Neural progenitor cell (in vitro differentiated cells): Measurements from ENCODE around the gene ZNF106. TPM values are rescaled to one million over a fixed set of nuclear protein-coding genes. Genes with fewer than 3 reads are reported as not detected.

Source experiments
- DNase-seq: peaks from one replicate; pipeline ENCODE4 v3.0.0-alpha.2; 2016; ENCODE audit warnings: low spot score
- H2AFZ ChIP-seq: fragments of 200-600 bp; sonication (generic); replicated peaks from 2 replicates; pipeline ENCODE4 v1.6.1; 2016; ENCODE audit warnings: antibody characterized with exemption
- H3F3A ChIP-seq: fragments of 200-600 bp; sonication (generic); 2 replicates; pipeline ENCODE4 v1.6.1; 2016; ENCODE audit warnings: antibody characterized with exemption, low read depth
- H3K27ac ChIP-seq: fragments of 200-600 bp; sonication (generic); 2 replicates; pipeline ENCODE4 v1.5.1; 2016; ENCODE audit warnings: mild to moderate bottlenecking
- H3K27me3 ChIP-seq: fragments of 200-600 bp; sonication (generic); 2 replicates; pipeline ENCODE4 v1.6.1; 2016; ENCODE audit warnings: mild to moderate bottlenecking, moderate library complexity
- H3K36me3 ChIP-seq: fragments of 200-600 bp; sonication (generic); 2 replicates; pipeline ENCODE4 v1.5.1; 2016
- H3K4me1 ChIP-seq: fragments of 200-600 bp; sonication (generic); 2 replicates; pipeline ENCODE4 v1.6.1; 2016; ENCODE audit warnings: mixed run types
- H3K4me2 ChIP-seq: fragments of 200-600 bp; sonication (generic); 2 replicates; pipeline ENCODE4 v1.6.1; 2016
- H3K4me3 ChIP-seq: fragments of 200-600 bp; sonication (generic); 2 replicates; pipeline ENCODE4 v1.5.1; 2016
- H3K79me2 ChIP-seq: fragments of 200-600 bp; sonication (generic); 2 replicates; pipeline ENCODE4 v1.6.1; 2016; ENCODE audit warnings: low read depth
- H3K9ac ChIP-seq: fragments of 200-600 bp; sonication (generic); 2 replicates; pipeline ENCODE4 v1.6.1; 2016
- H3K9me3 ChIP-seq: fragments of 200-600 bp; sonication (generic); 2 replicates; pipeline ENCODE4 v1.5.1; 2016; ENCODE audit warnings: low read depth
- H4K20me1 ChIP-seq: fragments of 200-600 bp; sonication (generic); 2 replicates; pipeline ENCODE4 v1.6.1; 2016; ENCODE audit warnings: low read depth
- H3K27ac Mint-ChIP-seq: 3 replicates; pipeline ENCODE4 v1.8.0; 2021; ENCODE audit warnings: mixed read lengths
- H3K27me3 Mint-ChIP-seq: 2 replicates; pipeline ENCODE4 v1.8.0; 2022; ENCODE audit warnings: low read depth, mild to moderate bottlenecking, inconsistent platforms, moderate library complexity, mixed read lengths; ENCODE audit not compliant: insufficient read depth
- H3K36me3 Mint-ChIP-seq: 3 replicates; pipeline ENCODE4 v1.8.0; 2021; ENCODE audit warnings: mixed read lengths
- H3K4me1 Mint-ChIP-seq: 3 replicates; pipeline ENCODE4 v1.8.0; 2021; ENCODE audit warnings: mixed read lengths
- H3K4me3 Mint-ChIP-seq: 3 replicates; pipeline ENCODE4 v1.8.0; 2021; ENCODE audit warnings: mild to moderate bottlenecking, moderate library complexity, mixed read lengths
- H3K9me3 Mint-ChIP-seq: 3 replicates; pipeline ENCODE4 v1.8.0; 2020; ENCODE audit warnings: mixed read lengths
- CTCF ChIP-seq: fragments of 200-600 bp; sonication (generic); IDR thresholded peaks from 2 replicates; pipeline ENCODE4 v1.5.1; 2017; ENCODE audit warnings: antibody characterized with exemption, mild to moderate bottlenecking
- EZH2 ChIP-seq: fragments of 200-600 bp; sonication (generic); IDR thresholded peaks from 2 replicates; pipeline ENCODE4 v1.6.1; 2017; ENCODE audit warnings: antibody characterized with exemption, mild to moderate bottlenecking, moderate library complexity
- EZH2phosphoT487 ChIP-seq: fragments of 200-600 bp; sonication (generic); IDR thresholded peaks from 2 replicates; pipeline ENCODE4 v1.6.1; 2017; ENCODE audit warnings: antibody characterized with exemption
- total RNA-seq: library from RNA; depleted of rRNA; stranded (reverse); fragments of >200 nt; gene quantifications from 2 replicates; pipeline ENCODE4 v1.2.3, GENCODE V29; 2015; ENCODE audit warnings: low replicate concordance

ZNF106 gene
- total RNA-seq, 1 donor from 2014 or later, result 72.2 TPM

GRCh38 chr15:42523331-42523730, 32.4 kb upstream of the ZNF106 start:
- H3K4me1 Mint-ChIP-seq, result no peaks in the 10 kb centered on the region
- Histone ChIP-seq H3F3A (no peaks in the 10 kb centered on the region), H3K36me3 (no peaks in the 10 kb centered on the region), H3K4me2 (no peak overlapping the region), H3K9ac (no peak overlapping the region), H3K4me3 (no peak overlapping the region), H3K27ac (no peak overlapping the region), H3K9me3 (no peaks in the 10 kb centered on the region), H3K4me1 (no peaks in the 10 kb centered on the region), H3K27me3 (no peaks in the 10 kb centered on the region), H4K20me1 (no peaks in the 10 kb centered on the region), H3K79me2 (no peaks in the 10 kb centered on the region), H2AFZ (no peak overlapping the region)
- no peaks in the 10 kb centered on the region for H3K9me3 Mint-ChIP-seq
- H3K36me3 Mint-ChIP-seq, result peaks cover 11% of the 10 kb centered on the region
- DNase-seq, result no peak
- no peak for TF ChIP-seq CTCF
- TF ChIP-seq EZH2, result no peak
- no peak for TF ChIP-seq EZH2phosphoT487
- no peaks in the 10 kb centered on the region for H3K27me3 Mint-ChIP-seq
- H3K4me3 Mint-ChIP-seq, result no peak overlapping the region
- no peak overlapping the region for H3K27ac Mint-ChIP-seq

- peaks cover 69% of the 10 kb centered on the region for H3K79me2 ChIP-seq
- H3K36me3 ChIP-seq, result no peaks in the 10 kb centered on the region
- H3K27me3 ChIP-seq, result no peaks in the 10 kb centered on the region
- Mint-ChIP-seq H3K9me3 (no peaks in the 10 kb centered on the region), H3K4me3 (no peak overlapping the region), H3K4me1 (no peaks in the 10 kb centered on the region), H3K36me3 (peaks cover 18% of the 10 kb centered on the region), H3K27ac (no peak overlapping the region), H3K27me3 (no peaks in the 10 kb centered on the region)
- H3K27ac ChIP-seq, result no peak overlapping the region
- no peak overlapping the region for H3K4me3 ChIP-seq
- H3K9ac ChIP-seq, result no peak overlapping the region
- no peaks in the 10 kb centered on the region for H3K4me1 ChIP-seq
- H4K20me1 ChIP-seq, result peaks cover 20% of the 10 kb centered on the region
- no peaks in the 10 kb centered on the region for H3F3A ChIP-seq
- no peak for DNase-seq
- no peak overlapping the region for H2AFZ ChIP-seq
- TF ChIP-seq EZH2 (no peak), EZH2phosphoT487 (no peak), CTCF (no peak)
- H3K9me3 ChIP-seq, result no peaks in the 10 kb centered on the region
- H3K4me2 ChIP-seq, result no peak overlapping the region
Measured at GRCh38 chr15:42511007-42511391, 20.1 kb upstream of the ZNF106 start.

DNA sequence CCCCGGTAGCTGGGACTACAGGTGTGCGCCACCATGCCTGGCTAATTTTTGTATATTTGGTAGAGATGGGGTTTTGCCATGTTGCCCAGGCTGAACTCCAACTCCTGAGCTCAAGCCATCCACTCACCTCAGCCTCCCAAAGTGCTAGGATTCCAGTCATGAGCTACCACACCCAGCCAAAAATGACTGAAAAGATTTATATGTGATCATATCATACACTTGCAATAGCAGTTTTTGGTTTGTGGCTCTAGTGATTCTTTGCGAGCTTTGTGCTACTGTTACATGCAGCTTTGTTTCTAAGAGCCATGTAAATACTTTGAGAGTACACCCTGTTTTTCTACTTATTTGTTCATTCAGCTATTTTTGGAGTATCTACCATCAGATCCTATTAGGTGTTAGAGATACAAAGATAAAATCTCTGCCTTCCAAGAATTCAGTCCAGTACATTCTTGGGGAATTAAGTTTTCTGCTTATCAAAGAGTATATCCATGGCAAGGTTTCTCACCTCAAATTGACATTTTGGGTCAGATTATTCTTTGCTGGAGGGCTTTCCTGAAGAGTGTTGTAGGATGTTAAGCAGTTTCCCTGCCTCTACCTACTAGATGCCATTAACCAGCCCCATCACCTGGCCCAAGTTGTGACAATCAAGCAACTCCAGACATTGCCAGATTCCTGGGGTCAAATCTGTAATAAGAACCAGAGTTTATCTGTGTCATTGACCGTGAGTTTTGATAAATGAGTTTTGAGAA, 19.5 kb upstream of the ZNF106 start:
- Histone ChIP-seq H3K36me3 (no peaks in the 10 kb centered on the region), H3K9ac (no peak overlapping the region)
- no peaks in the 10 kb centered on the region for H3K9me3 Mint-ChIP-seq

More for the DNA sequence above, 19.5 kb upstream of the ZNF106 start:
- Mint-ChIP-seq H3K36me3 (peaks cover 13% of the 10 kb centered on the region), H3K4me3 (no peak overlapping the region), H3K27ac (no peak overlapping the region), H3K4me1 (no peaks in the 10 kb centered on the region), H3K27me3 (no peaks in the 10 kb centered on the region)
- Histone ChIP-seq H3K9me3 (no peaks in the 10 kb centered on the region), H3K4me2 (no peak overlapping the region), H3K4me3 (no peak overlapping the region), H4K20me1 (peaks cover 20% of the 10 kb centered on the region), H3F3A (no peaks in the 10 kb centered on the region), H3K79me2 (peaks cover 70% of the 10 kb centered on the region), H2AFZ (no peak overlapping the region), H3K27ac (no peak overlapping the region), H3K4me1 (no peaks in the 10 kb centered on the region), H3K27me3 (no peaks in the 10 kb centered on the region)
- no peak for TF ChIP-seq CTCF
- TF ChIP-seq EZH2, result no peak
- TF ChIP-seq EZH2phosphoT487, result no peak
- DNase-seq, result no peak
